Parathyroid adenoma (tissue), 2 donors: ENCODE results near the gene NFYC.

Source experiments
- H2AFZ ChIP-seq: fragments of 300-600 bp; sonication (generic); one replicate; pipeline ENCODE4 v1.7.0; 2017; ENCODE audit warnings: antibody characterized with exemption, mild to moderate bottlenecking
- H3K27ac ChIP-seq: fragments of 300-600 bp; sonication (generic); one replicate; pipeline ENCODE4 v1.7.0; 2017
- H3K27me3 ChIP-seq: fragments of 300-600 bp; sonication (generic); one replicate; pipeline ENCODE4 v1.7.0; 2017; ENCODE audit warnings: low read length; ENCODE audit not compliant: control insufficient read depth, insufficient read depth
- H3K36me3 ChIP-seq: fragments of 300-600 bp; sonication (generic); one replicate; pipeline ENCODE4 v1.7.0; 2017; ENCODE audit warnings: low read length; ENCODE audit not compliant: control insufficient read depth, insufficient read depth
- H3K4me1 ChIP-seq: fragments of 300-600 bp; sonication (generic); one replicate; pipeline ENCODE4 v1.7.0; 2017; ENCODE audit warnings: control low read depth
- H3K4me2 ChIP-seq: fragments of 300-600 bp; sonication (generic); one replicate; pipeline ENCODE4 v1.7.0; 2017; ENCODE audit warnings: low read length
- H3K4me3 ChIP-seq: fragments of 300-600 bp; sonication (generic); one replicate; pipeline ENCODE4 v1.7.0; 2017; ENCODE audit warnings: low read depth, low read length
- H3K79me2 ChIP-seq: fragments of 300-600 bp; sonication (generic); one replicate; pipeline ENCODE4 v1.7.0; 2017; ENCODE audit warnings: control low read depth
- H3K9ac ChIP-seq: fragments of 300-600 bp; sonication (generic); one replicate; pipeline ENCODE4 v1.7.0; 2017; ENCODE audit warnings: mild to moderate bottlenecking
- H3K9me3 ChIP-seq: fragments of 300-600 bp; sonication (generic); one replicate; pipeline ENCODE4 v1.7.0; 2017; ENCODE audit warnings: low read length; ENCODE audit not compliant: control insufficient read depth
- TF ChIP-seq, protein P1 (sequence below): fragments of 300-600 bp; sonication (generic); IDR thresholded peaks from one replicate; pipeline ENCODE4 v1.7.0; 2017; ENCODE audit warnings: antibody characterized with exemption, mild to moderate bottlenecking
- donor health status: primary hyperparathyroidism.

Gene NFYC

DNA sequence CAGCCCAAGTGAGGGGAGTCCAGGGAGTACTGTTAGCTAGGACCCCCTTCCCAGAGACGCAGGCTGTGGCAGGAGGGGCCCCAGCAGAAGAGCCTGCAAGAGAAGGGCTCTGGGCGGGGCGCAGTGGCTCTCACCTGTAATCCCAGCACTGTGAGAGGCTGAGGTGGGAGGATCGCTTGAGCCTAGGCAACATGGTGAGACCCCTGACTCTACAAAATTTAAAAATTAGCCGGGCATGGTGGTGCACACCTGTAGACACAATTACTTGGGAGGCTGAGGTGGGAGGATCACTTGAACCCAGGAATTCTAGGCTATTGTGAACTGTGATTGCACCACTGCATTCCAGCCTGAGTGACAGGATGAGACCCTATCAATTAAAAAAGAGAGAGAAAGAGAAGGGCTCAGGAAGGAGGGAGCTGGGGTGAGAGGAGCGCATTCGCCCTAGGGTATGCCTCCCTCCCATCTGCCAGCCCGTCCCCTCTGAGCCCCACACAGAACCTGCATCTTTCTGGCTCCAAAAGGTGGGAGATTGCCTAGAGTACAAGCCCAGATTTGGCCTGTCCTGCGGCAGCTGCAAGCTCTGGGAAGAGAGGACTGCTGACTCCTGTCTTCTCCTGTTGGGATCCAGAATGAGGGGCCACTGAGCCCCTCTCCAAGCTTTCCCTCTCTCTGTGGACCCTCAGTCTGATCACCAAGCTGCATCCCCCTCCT is 95.6 kb downstream of the NFYC start:
- Histone ChIP-seq H3K4me3 (no peak overlapping the region), H3K27ac (no peak overlapping the region), H3K79me2 (no peaks in the 10 kb centered on the region), H3K27me3 (no peaks in the 10 kb centered on the region), H3K4me2 (no peak overlapping the region), H3K36me3 (no peaks in the 10 kb centered on the region), H3K9me3 (no peaks in the 10 kb centered on the region), H3K9ac (no peak overlapping the region), H2AFZ (no peak overlapping the region), H3K4me1 (peaks cover 3% of the 10 kb centered on the region)
- TF ChIP-seq, protein P1, sequence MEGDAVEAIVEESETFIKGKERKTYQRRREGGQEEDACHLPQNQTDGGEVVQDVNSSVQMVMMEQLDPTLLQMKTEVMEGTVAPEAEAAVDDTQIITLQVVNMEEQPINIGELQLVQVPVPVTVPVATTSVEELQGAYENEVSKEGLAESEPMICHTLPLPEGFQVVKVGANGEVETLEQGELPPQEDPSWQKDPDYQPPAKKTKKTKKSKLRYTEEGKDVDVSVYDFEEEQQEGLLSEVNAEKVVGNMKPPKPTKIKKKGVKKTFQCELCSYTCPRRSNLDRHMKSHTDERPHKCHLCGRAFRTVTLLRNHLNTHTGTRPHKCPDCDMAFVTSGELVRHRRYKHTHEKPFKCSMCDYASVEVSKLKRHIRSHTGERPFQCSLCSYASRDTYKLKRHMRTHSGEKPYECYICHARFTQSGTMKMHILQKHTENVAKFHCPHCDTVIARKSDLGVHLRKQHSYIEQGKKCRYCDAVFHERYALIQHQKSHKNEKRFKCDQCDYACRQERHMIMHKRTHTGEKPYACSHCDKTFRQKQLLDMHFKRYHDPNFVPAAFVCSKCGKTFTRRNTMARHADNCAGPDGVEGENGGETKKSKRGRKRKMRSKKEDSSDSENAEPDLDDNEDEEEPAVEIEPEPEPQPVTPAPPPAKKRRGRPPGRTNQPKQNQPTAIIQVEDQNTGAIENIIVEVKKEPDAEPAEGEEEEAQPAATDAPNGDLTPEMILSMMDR, result no peak

- Histone ChIP-seq H3K36me3 (no peaks in the 10 kb centered on the region), H3K4me2 (no peak overlapping the region), H3K4me3 (no peak overlapping the region), H3K27ac (no peak overlapping the region), H3K27me3 (no peaks in the 10 kb centered on the region), H3K9me3 (no peaks in the 10 kb centered on the region), H3K79me2 (no peaks in the 10 kb centered on the region), H2AFZ (no peak overlapping the region), H3K9ac (no peak overlapping the region), H3K4me1 (peaks cover 3% of the 10 kb centered on the region)
- TF ChIP-seq, protein P1, result no peak
These were observed 96.4 kb downstream of the NFYC start for GRCh38 chr1:40787737-40788560.

GRCh38 chr1:40788561-40789341 is 97.2 kb downstream of the NFYC start:
- H3K4me2 ChIP-seq, result no peak overlapping the region
- no peaks in the 10 kb centered on the region for H3K27me3 ChIP-seq
- H3K9me3 ChIP-seq, result no peaks in the 10 kb centered on the region
- no peaks in the 10 kb centered on the region for H3K4me1 ChIP-seq
- H3K79me2 ChIP-seq, result no peaks in the 10 kb centered on the region
- no peak overlapping the region for H3K4me3 ChIP-seq
- H2AFZ ChIP-seq, result no peak overlapping the region
- H3K36me3 ChIP-seq, result no peaks in the 10 kb centered on the region
- H3K27ac ChIP-seq, result no peak overlapping the region
- TF ChIP-seq, protein P1, result no peak
- H3K9ac ChIP-seq, result no peak overlapping the region

- no peak overlapping the region for H3K9ac ChIP-seq
- no peaks in the 10 kb centered on the region for H3K4me1 ChIP-seq
- no peaks in the 10 kb centered on the region for H3K27me3 ChIP-seq
- no peak overlapping the region for H3K4me2 ChIP-seq
- H3K79me2 ChIP-seq, result no peaks in the 10 kb centered on the region
- TF ChIP-seq, protein P1, result no peak
- no peaks in the 10 kb centered on the region for H3K9me3 ChIP-seq
- H2AFZ ChIP-seq, result no peak overlapping the region
- H3K27ac ChIP-seq, result no peak overlapping the region
- no peaks in the 10 kb centered on the region for H3K36me3 ChIP-seq
- H3K4me3 ChIP-seq, result no peak overlapping the region
These were observed 97.8 kb downstream of the NFYC start for GRCh38 chr1:40789342-40789598.
